Activated CD8-positive, alpha-beta memory T cell treated with anti-CD3 and anti-CD28 coated beads for 36 hours (primary cell): ENCODE measurements around the gene TMEM245. TPM values are rescaled to one million over a fixed set of nuclear protein-coding genes. Genes with fewer than 3 reads are reported as not detected.

Source experiments
- CTCF ChIA-PET: fragments of 350-600 bp; sonication (Branson Sonifier 250); formaldehyde crosslinking; loops from one replicate; lab custom pipeline; 2021; ENCODE audit warnings: antibody characterized with exemption; lab: Charles Lee
- POLR2A ChIA-PET: fragments of 350-600 bp; sonication (Branson Sonifier 250); formaldehyde crosslinking; loops from one replicate; lab custom pipeline; 2021; ENCODE audit warnings: antibody characterized with exemption; lab: Charles Lee
- total RNA-seq, 2 experiments: library from RNA; stranded (reverse); gene quantifications; one replicate each; pipeline ENCODE4 v1.2.3, GENCODE V29; 2021

Gene TMEM245
- total RNA-seq, 2 experiments from 2014 or later: 32.0 to 32.6 TPM

DNA sequence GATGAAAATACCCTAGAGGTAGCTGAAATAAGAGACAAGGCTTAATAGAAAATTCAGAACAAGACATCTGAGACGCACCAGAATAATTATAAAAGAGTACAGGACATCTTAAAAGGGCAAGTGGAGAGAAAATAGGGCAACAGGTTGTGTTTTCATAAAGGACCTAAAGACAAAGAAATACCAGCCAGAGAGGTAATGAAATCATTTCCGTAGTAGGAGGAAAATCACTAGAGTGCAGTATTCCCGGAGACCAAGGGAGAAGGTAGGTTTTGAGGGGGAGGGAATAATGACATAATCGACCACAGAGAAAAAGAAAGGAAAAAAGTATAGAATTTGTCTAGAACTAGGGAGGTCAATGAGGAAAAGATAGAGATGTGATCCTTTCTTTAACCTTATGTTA is 80.2 kb downstream of the TMEM245 start:
- POLR2A ChIA-PET: no interaction called here

DNA sequence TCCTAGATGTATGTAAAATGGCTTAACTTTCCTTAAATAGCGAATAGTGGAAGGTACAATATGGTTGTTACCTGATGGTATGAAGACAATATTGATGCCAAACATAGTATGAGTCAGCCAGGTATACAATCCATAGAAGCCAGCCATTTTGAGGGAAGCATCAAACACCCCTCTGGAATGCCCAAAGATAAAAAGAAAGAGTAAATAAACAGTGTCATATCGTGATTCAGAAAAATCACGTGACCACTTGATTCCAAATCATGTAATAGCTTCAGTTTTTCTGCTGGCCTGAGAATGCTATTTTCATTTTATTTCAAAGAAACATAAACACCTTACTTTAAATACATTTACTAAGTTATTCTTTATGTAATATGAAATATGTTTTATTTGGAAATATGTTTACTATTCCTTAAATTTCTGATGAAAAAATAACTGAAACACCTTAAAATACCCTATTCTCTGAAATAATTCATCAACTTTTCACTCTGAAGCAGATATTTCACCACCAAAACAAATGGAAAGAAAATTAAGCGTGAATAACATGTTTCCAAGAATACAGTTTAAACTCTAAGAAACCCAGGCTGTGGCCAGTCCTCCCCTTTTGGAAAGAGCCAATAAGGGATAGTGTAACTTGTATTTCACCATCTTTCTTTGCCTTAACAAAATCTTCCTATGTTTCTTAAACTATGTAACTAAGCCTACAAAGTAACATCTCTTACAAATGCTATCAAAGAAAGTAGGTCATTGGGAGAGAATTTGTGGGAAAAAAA is 81.6 kb downstream of the TMEM245 start:
- CTCF ChIA-PET: no interaction called here
- POLR2A ChIA-PET: no interaction called here

More for the DNA sequence above, 80.2 kb downstream of the TMEM245 start:
- CTCF ChIA-PET: interaction anchor here (0.8 kb wide), 1 partner anchor 30 kb away, joined by 3 read pairs; no protein-coding TSS in a partner anchor

DNA sequence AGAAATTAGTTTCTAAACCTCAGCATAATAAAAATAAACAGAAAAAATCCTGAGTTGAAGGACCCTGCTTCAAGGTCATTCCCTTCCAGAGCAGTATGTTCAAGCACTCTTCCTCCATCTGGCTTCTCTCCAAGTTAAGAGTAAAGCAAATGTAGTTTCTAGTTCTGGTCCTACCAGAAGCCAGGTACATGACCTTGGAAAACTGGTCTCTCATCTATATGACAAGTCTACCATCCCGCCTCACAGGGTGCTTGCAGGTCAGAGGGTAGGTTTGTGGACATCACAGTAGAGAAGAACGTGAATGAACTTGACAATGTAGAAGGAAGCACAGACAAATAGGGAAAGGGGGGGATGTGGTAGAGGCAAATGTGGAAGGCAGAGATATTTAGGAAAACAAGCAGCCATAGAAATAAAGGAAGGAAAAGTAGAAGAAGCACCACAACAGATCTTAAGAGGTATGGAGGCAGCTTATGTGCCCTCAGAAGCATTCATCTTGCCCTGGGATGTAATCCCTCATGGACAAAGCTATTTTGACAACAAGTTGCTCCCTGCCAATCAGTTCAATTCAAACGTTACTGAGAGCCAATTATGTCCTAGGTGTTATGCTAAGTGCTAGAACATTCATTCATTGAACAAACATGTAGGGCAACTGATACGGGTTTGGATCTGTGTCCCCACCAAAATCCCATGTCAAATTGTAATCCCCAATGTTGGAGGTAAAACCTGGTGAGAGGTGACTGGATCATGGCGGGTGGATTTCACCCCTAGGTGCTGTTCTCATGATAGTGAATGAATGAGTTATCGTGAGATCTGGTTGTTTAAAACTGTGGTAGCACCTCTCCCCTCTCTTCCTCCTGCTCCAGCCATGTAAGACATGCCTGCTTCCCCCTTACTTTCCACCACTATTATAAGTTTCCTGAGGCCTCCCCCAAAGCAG is 82.7 kb downstream of the TMEM245 start:
- ChIA-PET CTCF (no interaction called here), POLR2A (no interaction called here)

DNA sequence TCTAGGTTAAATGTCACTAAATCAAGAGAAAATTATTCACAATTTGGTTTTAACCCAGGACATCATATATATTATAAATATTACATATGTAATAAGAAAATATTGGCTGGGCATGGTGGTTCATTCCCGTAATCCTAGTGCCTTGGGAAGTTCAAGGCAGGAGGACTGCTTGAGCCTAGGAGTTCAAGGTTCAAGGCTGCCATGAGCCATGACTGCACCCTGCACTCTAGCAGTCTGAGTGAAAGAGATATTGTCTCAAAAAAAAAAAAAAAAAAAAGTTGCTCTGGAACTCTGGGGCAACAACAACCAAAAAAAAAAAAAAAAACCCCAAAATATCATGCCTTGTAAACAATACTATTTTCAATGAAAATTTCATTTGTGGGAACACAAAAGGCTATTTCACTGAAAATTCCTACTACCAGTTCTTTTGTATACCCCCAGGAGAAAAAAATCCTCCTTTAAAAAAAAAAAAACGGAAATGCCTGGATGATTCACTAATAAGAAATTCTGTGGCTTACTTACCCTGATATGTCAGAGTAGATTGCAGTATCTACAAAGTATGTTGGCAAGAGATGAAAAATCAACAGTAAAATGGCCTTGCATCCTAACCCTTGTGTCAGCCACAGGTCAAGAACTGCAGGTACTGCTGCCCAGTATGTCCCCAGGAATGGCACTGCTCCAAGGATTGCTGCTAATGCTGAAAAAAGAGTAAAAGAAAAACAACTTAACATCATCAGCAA is 83.9 kb downstream of the TMEM245 start:
- ChIA-PET POLR2A (no interaction called here), CTCF (no interaction called here)

DNA sequence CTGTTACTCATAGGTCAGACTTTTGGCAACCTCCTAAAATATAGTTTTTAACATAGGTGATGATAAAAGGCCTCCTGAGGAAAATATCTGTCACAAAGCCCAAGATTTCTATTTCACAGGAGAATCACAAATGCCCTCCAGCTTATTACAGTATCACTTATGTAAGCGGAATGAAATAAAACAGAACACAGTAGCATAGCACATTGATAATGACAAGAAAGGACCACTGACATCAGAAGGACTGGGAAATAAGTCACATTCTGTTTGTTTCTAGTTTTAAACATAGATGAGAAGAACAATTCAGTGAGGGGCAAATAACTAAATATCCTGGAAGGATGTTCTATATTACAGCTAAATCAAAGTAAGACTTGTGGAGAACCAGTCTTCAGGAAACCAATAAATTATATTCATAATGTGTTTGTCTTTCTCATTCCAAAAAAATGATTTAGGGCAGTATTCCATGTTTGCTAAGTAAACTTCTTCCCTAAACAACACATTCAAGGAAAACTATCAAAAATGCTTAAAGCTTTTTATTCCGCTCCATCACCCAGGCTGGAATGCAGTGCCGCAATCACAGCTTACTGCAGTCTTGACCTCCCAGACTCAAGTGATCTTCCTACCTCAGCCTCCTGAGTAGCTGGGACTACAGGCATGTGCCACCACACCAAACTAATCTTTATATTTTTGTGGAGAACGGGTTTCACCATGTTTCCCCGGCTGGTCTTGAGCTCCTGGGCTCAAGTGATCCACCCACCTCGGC is 85.6 kb downstream of the TMEM245 start:
- ChIA-PET CTCF (no interaction called here), POLR2A (no interaction called here)

DNA sequence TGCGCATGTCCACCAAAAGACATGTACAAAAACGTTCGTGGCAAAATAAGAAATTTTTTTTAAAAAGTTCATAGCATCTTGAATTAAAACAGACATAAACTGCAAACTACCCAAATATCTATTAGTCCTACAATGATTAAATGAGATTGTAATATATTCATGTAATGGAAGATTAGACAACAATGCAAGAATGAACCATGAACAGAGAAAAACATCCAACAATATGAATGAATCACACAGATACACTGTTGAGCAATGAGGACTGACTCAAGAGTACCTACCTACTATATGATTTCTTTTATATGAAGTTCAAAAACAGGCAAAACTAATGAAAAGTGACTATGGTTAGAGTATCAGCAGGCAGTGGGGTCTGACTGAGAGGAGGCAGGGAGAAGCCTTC is 88.5 kb downstream of the TMEM245 start:
- ChIA-PET CTCF (no interaction called here), POLR2A (no interaction called here)

DNA sequence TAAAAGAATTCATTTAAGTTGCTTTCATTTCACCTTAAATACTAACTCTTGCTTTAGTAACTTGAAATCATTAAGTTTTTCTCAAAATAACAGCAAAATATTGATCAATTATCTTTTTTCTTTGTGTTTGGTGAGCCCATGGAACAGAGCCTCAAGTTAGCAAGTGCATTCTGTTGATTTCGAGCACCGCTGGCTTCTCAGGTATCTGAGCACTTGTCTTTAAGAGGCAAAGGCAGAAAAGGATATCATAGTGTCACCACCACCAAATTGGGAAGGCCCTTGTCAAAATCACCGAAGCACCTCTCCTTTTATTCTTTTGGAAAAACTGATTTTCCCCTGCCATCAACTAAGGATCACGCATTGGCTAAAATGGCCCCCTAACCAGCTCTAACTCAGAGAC is 89.3 kb downstream of the TMEM245 start:
- CTCF ChIA-PET: interaction anchor here (0.6 kb wide), 1 partner anchor 201 kb away, joined by 3 read pairs; no protein-coding TSS in a partner anchor
- POLR2A ChIA-PET: interaction anchor here (0.6 kb wide), 1 partner anchor 298 kb away, joined by 7 read pairs; no protein-coding TSS in a partner anchor

DNA sequence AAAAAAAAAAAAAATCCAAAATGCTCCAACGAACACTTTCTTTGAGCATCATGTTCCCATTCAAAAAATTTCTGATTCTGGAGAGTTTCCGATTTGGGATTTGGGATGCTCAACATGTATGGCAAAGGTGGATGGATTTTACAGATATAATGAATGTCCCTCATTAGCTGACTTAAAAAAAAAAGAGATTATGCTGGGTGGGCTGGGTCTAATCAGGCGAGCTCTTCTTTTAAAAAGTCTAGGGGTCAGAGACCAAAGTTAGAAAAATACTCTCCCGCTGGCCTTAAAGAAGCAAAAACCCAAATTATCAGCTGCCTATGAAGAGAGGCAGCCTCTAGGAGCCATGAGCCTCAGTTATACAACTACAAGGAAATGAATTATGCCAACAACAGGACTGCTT is 91.3 kb downstream of the TMEM245 start:
- CTCF ChIA-PET: no interaction called here
- POLR2A ChIA-PET: no interaction called here

DNA sequence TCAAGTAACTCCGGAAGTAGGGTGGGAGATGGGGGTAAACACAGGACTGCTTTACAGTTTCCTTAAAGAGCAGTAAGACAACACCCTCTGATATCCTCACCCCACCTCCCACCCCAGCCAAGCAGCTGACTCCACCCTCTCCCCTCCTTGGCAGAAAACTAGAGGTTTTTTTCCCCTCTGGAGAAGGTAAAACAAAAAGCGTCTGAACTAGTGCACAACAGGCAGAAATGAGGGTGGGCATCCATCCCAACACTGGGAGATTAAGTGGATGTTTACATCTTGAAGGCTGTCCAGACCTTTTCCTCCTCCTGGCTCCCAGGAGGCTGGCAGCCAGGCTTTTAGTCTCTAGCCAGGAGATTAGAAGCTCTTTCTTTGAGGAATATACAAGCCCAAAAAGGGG is 92.6 kb downstream of the TMEM245 start:
- POLR2A ChIA-PET: no interaction called here

DNA sequence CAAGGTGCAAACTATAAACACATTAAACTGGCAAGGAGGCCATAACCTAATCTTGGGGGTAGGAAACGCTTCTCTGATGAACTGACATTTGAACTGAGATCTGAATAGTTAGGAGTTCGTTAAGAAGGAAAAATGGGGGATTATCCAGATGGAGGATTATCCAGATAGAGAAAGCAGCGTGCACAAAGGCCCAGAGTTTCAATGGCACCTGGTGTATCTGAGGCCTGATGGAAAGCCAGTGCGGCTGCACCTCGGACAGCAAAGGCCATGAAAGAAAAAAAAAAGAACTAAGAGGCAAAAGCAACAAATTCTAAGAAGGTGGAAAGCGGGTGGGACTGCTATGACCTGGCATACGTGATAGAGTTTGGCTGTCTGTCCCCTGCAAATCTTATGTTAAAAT is 93.4 kb downstream of the TMEM245 start:
- ChIA-PET POLR2A (no interaction called here), CTCF (no interaction called here)

More for the DNA sequence above, 92.6 kb downstream of the TMEM245 start:
- CTCF ChIA-PET: no interaction called here

DNA sequence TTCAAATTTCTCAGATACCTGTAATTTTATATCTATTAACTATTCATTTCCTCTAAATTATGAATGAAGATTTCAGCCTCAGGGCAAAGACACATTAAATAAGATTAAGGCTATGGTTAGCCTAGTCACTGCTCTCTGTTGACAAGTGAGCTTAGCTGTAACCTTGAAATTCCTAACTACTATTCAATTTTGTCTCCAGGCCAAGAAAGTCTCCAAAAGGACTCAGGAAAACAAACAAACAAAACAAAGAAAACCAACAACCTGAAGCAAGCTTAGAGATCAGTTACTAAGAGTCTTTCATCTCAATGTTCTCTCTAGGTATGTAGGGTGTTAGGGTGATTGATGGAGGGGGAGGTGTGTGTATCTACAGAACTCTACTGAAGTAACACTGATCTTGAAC is 96.9 kb downstream of the TMEM245 start:
- POLR2A ChIA-PET: no interaction called here
- CTCF ChIA-PET: interaction anchor here (0.7 kb wide), 1 partner anchor 50 kb away, joined by 3 read pairs; no protein-coding TSS in a partner anchor

DNA sequence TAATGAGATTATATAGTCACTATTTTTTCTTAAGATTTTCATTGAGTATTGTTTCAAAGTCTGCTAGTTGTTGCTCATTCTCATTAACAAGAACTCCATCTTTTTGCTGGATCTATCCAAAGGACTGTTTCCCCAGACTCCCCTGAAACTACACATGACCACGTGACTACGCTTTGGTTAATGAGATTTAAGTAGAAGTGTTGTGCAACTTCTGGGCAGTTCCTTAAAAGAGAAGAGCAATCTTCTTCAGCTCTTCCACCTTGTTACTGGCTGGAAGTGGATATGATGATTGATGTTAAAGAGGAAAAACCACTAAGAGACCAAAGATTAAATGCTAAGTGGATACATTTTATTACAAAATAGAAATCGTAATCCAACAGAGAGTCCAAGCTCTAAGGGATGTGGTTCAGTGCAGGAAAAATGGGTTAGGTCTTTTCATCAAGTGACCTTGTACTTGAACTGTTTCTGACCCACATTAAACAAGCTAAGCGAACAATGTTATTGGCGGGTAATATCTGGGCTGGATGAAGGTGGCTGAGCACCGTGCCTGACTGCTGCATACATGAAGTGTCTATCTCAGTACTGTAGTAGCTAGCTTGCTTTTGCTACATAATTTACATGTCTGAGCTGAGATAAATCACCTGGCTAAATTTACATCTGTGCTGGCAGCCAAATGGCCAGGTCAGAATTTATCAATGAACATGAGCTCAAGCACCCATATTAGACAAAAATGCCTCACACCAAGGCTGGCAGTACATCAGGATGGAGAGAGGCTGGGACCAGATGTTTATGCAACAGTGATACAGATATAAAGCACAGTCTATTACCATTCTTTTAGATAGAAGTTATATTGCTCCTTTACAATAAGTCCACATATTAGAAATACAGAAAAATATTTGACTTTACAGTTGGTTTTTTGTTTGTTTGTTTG is 98.9 kb downstream of the TMEM245 start:
- ChIA-PET POLR2A (no interaction called here), CTCF (no interaction called here)

DNA sequence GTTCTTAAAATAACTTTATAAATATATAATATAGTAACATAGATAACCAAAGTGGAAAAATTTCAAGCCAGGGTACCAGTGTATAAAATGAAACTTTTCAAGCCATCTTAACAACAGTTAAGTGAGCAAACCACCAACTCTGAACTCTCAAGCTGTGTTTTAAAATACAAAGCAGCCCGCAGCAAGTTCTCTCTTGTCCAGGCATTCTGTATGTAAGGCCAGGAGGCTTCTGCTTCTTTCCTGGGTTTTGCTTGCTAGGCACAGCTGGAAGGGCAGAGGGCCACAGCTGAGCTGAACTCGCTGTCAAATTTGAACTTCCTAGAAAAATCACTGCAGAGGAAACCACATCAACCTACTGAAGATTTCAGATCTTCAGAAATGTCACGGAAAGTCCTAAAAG is 99.6 kb downstream of the TMEM245 start:
- ChIA-PET POLR2A (no interaction called here), CTCF (no interaction called here)

DNA sequence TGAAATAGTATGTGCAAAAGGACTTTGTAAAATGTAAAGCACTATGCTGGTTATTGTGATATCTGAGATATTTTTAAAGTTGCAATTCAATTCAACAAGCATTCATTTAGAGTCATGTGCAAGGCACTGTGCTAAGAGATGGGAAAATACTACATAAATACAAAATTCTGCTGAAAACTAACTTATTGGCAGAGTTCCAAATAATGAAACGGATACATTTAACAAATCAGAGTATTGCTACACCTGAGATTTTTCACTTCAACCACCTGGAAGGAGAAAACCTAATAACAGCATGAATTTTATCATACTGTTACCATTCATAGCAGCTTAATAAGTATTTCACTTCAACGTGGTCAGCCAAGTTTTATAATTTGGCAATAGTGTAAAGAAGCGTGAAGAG is 100.3 kb downstream of the TMEM245 start:
- POLR2A ChIA-PET: interaction anchor here (0.5 kb wide), 1 partner anchor 25 kb away, joined by 4 read pairs; no protein-coding TSS in a partner anchor
- CTCF ChIA-PET: no interaction called here

DNA sequence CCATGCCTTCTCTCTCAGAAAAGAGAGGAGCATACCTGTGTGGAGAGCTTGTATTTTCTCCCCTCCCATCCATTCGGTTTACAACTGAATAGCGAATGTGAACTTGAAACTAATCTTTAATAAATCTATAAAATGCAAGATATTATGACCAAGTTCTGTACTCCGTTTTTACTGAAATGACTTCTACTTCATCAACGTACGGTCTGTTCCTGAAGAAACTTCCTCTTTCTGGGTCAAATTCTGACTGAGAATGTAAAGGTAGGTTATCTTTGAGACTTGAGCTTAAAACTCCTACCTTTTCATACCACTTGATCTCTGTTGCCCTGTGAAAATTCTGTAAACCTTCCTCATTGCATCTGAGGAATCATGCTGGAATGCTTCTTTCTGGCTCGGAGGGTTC is 102.3 kb downstream of the TMEM245 start:
- CTCF ChIA-PET: no interaction called here
- POLR2A ChIA-PET: no interaction called here

DNA sequence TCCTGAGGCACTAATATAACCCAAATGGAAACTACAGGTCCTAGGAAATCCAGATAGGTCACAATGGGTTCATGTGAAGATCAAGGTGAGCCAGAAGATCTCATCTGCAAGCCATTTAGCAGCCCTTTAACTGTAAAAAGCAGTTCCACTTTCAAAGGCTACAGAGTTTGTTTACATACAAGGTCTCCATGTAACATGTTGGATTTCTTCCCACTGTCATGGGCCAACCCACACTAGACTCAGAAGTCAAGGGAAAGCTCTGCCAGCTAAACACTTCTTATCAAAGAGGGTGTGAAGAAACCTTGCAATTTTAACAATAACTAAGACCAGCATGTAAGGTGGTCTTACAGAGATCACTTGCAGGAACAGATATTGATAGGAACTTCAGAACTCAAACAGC is 102.7 kb downstream of the TMEM245 start:
- ChIA-PET POLR2A (interaction anchor here (0.6 kb wide), 1 partner anchor 890 kb away, joined by 4 read pairs; no protein-coding TSS in a partner anchor), CTCF (no interaction called here)

DNA sequence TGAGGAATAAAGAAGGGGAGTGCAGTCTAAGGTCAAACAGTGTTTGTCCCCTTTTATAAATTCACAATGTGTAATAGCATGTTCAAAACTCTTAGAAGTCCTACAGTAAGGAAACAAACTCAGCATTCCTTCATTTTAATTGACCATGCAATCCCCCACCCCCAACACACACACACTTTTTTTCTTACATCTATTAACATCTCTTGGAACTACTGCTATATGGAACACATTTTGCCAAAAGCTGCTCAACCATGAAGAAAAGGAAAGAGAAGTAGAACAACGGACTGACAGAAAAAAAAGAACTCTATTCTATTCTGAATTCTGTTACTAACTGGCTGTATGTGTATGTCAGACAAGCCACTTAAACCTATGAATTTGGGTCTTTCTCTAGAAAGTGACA is 103.6 kb downstream of the TMEM245 start:
- ChIA-PET CTCF (no interaction called here), POLR2A (no interaction called here)
